Spinal cord (tissue), 10 donors: ENCODE results near the gene CADPS2. TPM values are rescaled to one million over a fixed set of nuclear protein-coding genes. Genes with fewer than 3 reads are reported as not detected.

Source experiments
- DNase-seq, 6 donors: peaks; one replicate each; pipeline versions ENCODE4 v3.0.0 to v3.0.0-alpha.2; 2013 to 2015; ENCODE audit warnings: low spot score in 6 of 6, low read depth in 4 of 6
- H3K27ac ChIP-seq: one replicate; pipeline ENCODE4 v1.5.1; 2013; ENCODE audit warnings: low read depth, low read length, control low read depth
- H3K27me3 ChIP-seq: one replicate; pipeline ENCODE4 v1.6.1; 2013; ENCODE audit warnings: low read length; ENCODE audit not compliant: control insufficient read depth, insufficient read depth
- H3K36me3 ChIP-seq: one replicate; pipeline ENCODE4 v1.6.1; 2013; ENCODE audit warnings: low read length; ENCODE audit not compliant: control insufficient read depth, insufficient read depth
- H3K4me1 ChIP-seq: one replicate; pipeline ENCODE4 v1.6.1; 2013; ENCODE audit warnings: low read length; ENCODE audit not compliant: control insufficient read depth, insufficient read depth
- H3K4me3 ChIP-seq: one replicate; pipeline ENCODE4 v1.5.1; 2013; ENCODE audit warnings: low read depth, low read length, control low read depth
- H3K9me3 ChIP-seq: one replicate; pipeline ENCODE4 v1.6.1; 2013; ENCODE audit warnings: low read length; ENCODE audit not compliant: control insufficient read depth, insufficient read depth
- WGBS: methylation state at CpG from one replicate; pipeline ENCODE4 v1.1.5; 2013; ENCODE audit warnings: missing lambda C conversion rate; ENCODE audit not compliant: insufficient coverage; 5-methylcytosine and 5-hydroxymethylcytosine counted together
- polyA plus RNA-seq, 2 donors: library from polyadenylated mRNA; unstranded; fragments of 120-200 nt; gene quantifications; one replicate each; pipeline ENCODE4 v1.2.1, GENCODE V29; 2013; ENCODE audit not compliant: insufficient read length in 2 of 2
- total RNA-seq, 2 donors: library from RNA; depleted of rRNA in 1 of 2; stranded (reverse); fragments of 120-200 nt in 1 of 2; fragments of >200 nt in 1 of 2; gene quantifications; one replicate each; pipeline versions ENCODE4 v1.2.3 to v1.2.4, GENCODE V29; 2013 to 2014
- donor health status: healthy.

Gene CADPS2
- total and polyA plus RNA-seq, 4 donors: 18.7 to 40.5 (median 30.4) TPM

- no peaks in the 10 kb centered on the region for H3K27me3 ChIP-seq
- no peak for DNase-seq
- H3K4me1 ChIP-seq: no peaks in the 10 kb centered on the region
- H3K4me3 ChIP-seq: no peak overlapping the region
- no peaks in the 10 kb centered on the region for H3K9me3 ChIP-seq
- no peak overlapping the region for H3K27ac ChIP-seq
- 100% methylated on average over 1 of the region's 7 CpGs for WGBS
- H3K36me3 ChIP-seq: no peaks in the 10 kb centered on the region
Observed at GRCh38 chr7:122709930-122710646, 176.2 kb downstream of the CADPS2 start.

GRCh38 chr7:122706836-122707235 is 179.4 kb downstream of the CADPS2 start:
- H3K27me3 ChIP-seq: no peaks in the 10 kb centered on the region
- H3K36me3 ChIP-seq: no peaks in the 10 kb centered on the region
- no peaks in the 10 kb centered on the region for H3K4me1 ChIP-seq
- no CpG with 5 or more reads among the region's 2 CpGs for WGBS
- H3K27ac ChIP-seq: no peak overlapping the region
- no peaks in the 10 kb centered on the region for H3K9me3 ChIP-seq
- H3K4me3 ChIP-seq: no peak overlapping the region
- no peak for DNase-seq

GRCh38 chr7:122702872-122703510 is 183.3 kb downstream of the CADPS2 start, which contains the start of gene RNF148:
RNF148 (minus strand) TSS chr7:122702922; CDS start chr7:122702750, 172 bp downstream.
- WGBS: no CpG with 5 or more reads among the region's 1 CpG
- Histone ChIP-seq H3K27ac (no peak within 1 kb of the TSS), H3K4me1 (no peaks in the 10 kb centered on the region), H3K9me3 (no peaks in the 10 kb centered on the region), H3K27me3 (no peaks in the 10 kb centered on the region), H3K36me3 (no peaks in the 10 kb centered on the region), H3K4me3 (no peak within 1 kb of the TSS)
- DNase-seq: no peak

- Histone ChIP-seq H3K27me3 (no peaks in the 10 kb centered on the region), H3K27ac (no peak within 1 kb of the TSS), H3K4me1 (no peaks in the 10 kb centered on the region), H3K36me3 (no peaks in the 10 kb centered on the region), H3K9me3 (no peaks in the 10 kb centered on the region), H3K4me3 (no peak within 1 kb of the TSS)
- no peak for DNase-seq
Observed at GRCh38 chr7:122699017-122699416, 187.2 kb downstream of the CADPS2 start, which contains the start of gene RNF133. RNF133 (minus strand) TSS chr7:122699117; CDS start chr7:122698918, 199 bp downstream.

- no peaks in the 10 kb centered on the region for H3K9me3 ChIP-seq
- no peaks in the 10 kb centered on the region for H3K36me3 ChIP-seq
- no peak overlapping the region for H3K4me3 ChIP-seq
- WGBS: no CpG with 5 or more reads among the region's 1 CpG
- H3K4me1 ChIP-seq: no peaks in the 10 kb centered on the region
- DNase-seq: no peak
- H3K27ac ChIP-seq: no peak overlapping the region
- no peaks in the 10 kb centered on the region for H3K27me3 ChIP-seq
Observed at GRCh38 chr7:122695816-122696215, 190.4 kb downstream of the CADPS2 start.

- no peak overlapping the region for H3K27ac ChIP-seq
- no peaks in the 10 kb centered on the region for H3K9me3 ChIP-seq
- no CpG with 5 or more reads among the region's 2 CpGs for whole genome bisulfite sequencing
- DNase-seq: peak in 1 of 6 donors; percentile 22
- no peaks in the 10 kb centered on the region for H3K4me1 ChIP-seq
- no peak overlapping the region for H3K4me3 ChIP-seq
- no peaks in the 10 kb centered on the region for H3K36me3 ChIP-seq
- H3K27me3 ChIP-seq: no peaks in the 10 kb centered on the region
Observed at GRCh38 chr7:122694697-122695096, 191.6 kb downstream of the CADPS2 start.

- Histone ChIP-seq H3K9me3 (no peaks in the 10 kb centered on the region), H3K27ac (no peak overlapping the region), H3K4me1 (no peaks in the 10 kb centered on the region), H3K4me3 (no peak overlapping the region), H3K36me3 (no peaks in the 10 kb centered on the region), H3K27me3 (no peaks in the 10 kb centered on the region)
- no peak for DNase-seq
- whole genome bisulfite sequencing: 93% methylated on average over 3 of the region's 3 CpGs
Observed at GRCh38 chr7:122692769-122693309, 193.4 kb downstream of the CADPS2 start.

GRCh38 chr7:122691569-122692235 is 194.6 kb downstream of the CADPS2 start:
- WGBS: 97% methylated on average over 14 of the region's 14 CpGs
- no peaks in the 10 kb centered on the region for H3K27me3 ChIP-seq
- H3K27ac ChIP-seq: no peak overlapping the region
- no peaks in the 10 kb centered on the region for H3K4me1 ChIP-seq
- H3K36me3 ChIP-seq: no peaks in the 10 kb centered on the region
- H3K4me3 ChIP-seq: no peak overlapping the region
- H3K9me3 ChIP-seq: no peaks in the 10 kb centered on the region
- no peak for DNase-seq

- 87% methylated on average over 11 of the region's 13 CpGs for WGBS
- H3K27me3 ChIP-seq: no peaks in the 10 kb centered on the region
Observed at GRCh38 chr7:122689346-122690109, 196.7 kb downstream of the CADPS2 start.

More at GRCh38 chr7:122689346-122690109, 196.7 kb downstream of the CADPS2 start:
- no peak for DNase-seq
- Histone ChIP-seq H3K36me3 (no peaks in the 10 kb centered on the region), H3K4me1 (no peaks in the 10 kb centered on the region), H3K9me3 (no peaks in the 10 kb centered on the region), H3K4me3 (no peak overlapping the region), H3K27ac (no peak overlapping the region)
